A673 (cell line): ENCODE measurements around the gene DHRS3. TPM values are rescaled to one million over a fixed set of nuclear protein-coding genes. Genes with fewer than 3 reads are reported as not detected.

Experiments used
- BruUV-seq: library from RNA; stranded (reverse); fragments of 400-500 nt; replicated peaks from 2 replicates; lab custom pipeline; 2021; lab: Mats Ljungman, UMichigan
- CTCF ChIA-PET: fragments of 300-600 bp; sonication (Branson Sonifier 250); formaldehyde crosslinking; loops from one replicate; lab custom pipeline; 2022; ENCODE audit warnings: antibody characterized with exemption; lab: Charles Lee
- POLR2A ChIA-PET: fragments of 300-600 bp; sonication (Branson Sonifier 250); formaldehyde crosslinking; loops from one replicate; lab custom pipeline; 2022; ENCODE audit warnings: antibody characterized with exemption; ENCODE audit not compliant: low non-redundant PET; lab: Charles Lee
- DNase-seq: peaks from one replicate; pipeline ENCODE4 v3.0.0-alpha.2; 2015; ENCODE audit warnings: low spot score
- H3K27ac ChIP-seq: fragments of 200-600 bp; sonication (generic); 2 replicates; pipeline ENCODE4 v1.5.1; 2016; ENCODE audit warnings: mixed run types, low read depth, mild to moderate bottlenecking, mixed read lengths, antibody characterized with exemption, low read length; ENCODE audit not compliant: poor library complexity, severe bottlenecking
- H3K27me3 ChIP-seq: fragments of 200-600 bp; sonication (generic); replicated peaks from 2 replicates; pipeline ENCODE4 v1.6.1; 2017; ENCODE audit warnings: mixed run types, low read depth, mild to moderate bottlenecking, mixed read lengths, antibody characterized with exemption, low read length; ENCODE audit not compliant: insufficient read depth, poor library complexity
- H3K36me3 ChIP-seq: fragments of 200-600 bp; sonication (generic); 2 replicates; pipeline ENCODE4 v1.6.1; 2016; ENCODE audit warnings: mixed run types, mild to moderate bottlenecking, mixed read lengths, antibody characterized with exemption, low read length; ENCODE audit not compliant: insufficient read depth, poor library complexity, severe bottlenecking
- H3K4me1 ChIP-seq: fragments of 200-600 bp; sonication (generic); 2 replicates; pipeline ENCODE4 v1.6.1; 2017; ENCODE audit warnings: mixed run types, mild to moderate bottlenecking, mixed read lengths, antibody characterized with exemption, low read length; ENCODE audit not compliant: insufficient read depth, poor library complexity, severe bottlenecking
- H3K4me3 ChIP-seq: fragments of 200-600 bp; sonication (generic); 2 replicates; pipeline ENCODE4 v1.5.1; 2016; ENCODE audit warnings: low read depth, mixed run types, mild to moderate bottlenecking, mixed read lengths, low read length; ENCODE audit not compliant: poor library complexity, severe bottlenecking
- H3K9me3 ChIP-seq: fragments of 200-600 bp; sonication (generic); 2 replicates; pipeline ENCODE4 v1.6.1; 2016; ENCODE audit warnings: mixed run types, low read depth, mild to moderate bottlenecking, mixed read lengths, antibody characterized with exemption, low read length; ENCODE audit not compliant: poor library complexity, severe bottlenecking
- EZH2 ChIP-seq: fragments of 200-600 bp; sonication (generic); IDR thresholded peaks from 2 replicates; pipeline ENCODE4 v1.6.1; 2017; ENCODE audit warnings: borderline replicate concordance, low read depth, mild to moderate bottlenecking, mixed read lengths, antibody characterized with exemption, low read length; ENCODE audit not compliant: poor library complexity, severe bottlenecking
- intact Hi-C: fragments of 100-400 bp; cut with micrococcal nuclease; formaldehyde crosslinking; loops from one replicate; pipeline ENCODE4 v1.10.0; 2022; ENCODE audit not compliant: unreplicated experiment
- total RNA-seq: library from RNA; stranded (reverse); gene quantifications from 2 replicates; pipeline ENCODE4 v1.2.3, GENCODE V29; 2021
- TF ChIP-seq, protein P1 (sequence below): fragments of 300-800, 200-600 bp; sonication (generic); conservative IDR thresholded peaks from 2 replicates; pipeline ENCODE4 v1.5.1; 2017; ENCODE audit warnings: low read depth, mild to moderate bottlenecking, antibody characterized with exemption, low read length, moderate library complexity, mixed read lengths

The DHRS3 gene
- total RNA-seq, 1 experiment from 2014 or later = 2.4 TPM

DNA sequence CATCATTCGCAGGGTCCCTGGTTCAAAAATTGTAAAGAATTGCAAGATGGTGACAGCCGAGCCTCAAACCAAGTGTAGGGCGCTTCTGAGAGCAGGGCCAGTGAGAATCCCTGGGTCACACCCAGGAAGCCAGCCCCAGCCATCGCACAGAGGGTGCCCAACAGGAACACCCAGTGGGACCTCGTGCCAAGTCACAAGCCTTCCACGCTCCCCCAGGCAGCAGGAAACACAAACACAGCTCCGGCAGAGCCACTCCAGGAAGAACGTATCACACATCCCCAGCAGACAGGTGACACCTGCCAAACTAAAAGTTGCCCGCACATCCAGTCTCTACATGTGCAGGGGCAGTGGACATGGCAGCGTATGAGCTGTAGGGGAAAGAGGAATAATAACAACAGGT lies 20.2 kb downstream of the DHRS3 start:
- no TSS peak for BruUV-seq
- H3K4me1 ChIP-seq = no peaks in the 10 kb centered on the region
- POLR2A ChIA-PET = no interaction called here

DNA sequence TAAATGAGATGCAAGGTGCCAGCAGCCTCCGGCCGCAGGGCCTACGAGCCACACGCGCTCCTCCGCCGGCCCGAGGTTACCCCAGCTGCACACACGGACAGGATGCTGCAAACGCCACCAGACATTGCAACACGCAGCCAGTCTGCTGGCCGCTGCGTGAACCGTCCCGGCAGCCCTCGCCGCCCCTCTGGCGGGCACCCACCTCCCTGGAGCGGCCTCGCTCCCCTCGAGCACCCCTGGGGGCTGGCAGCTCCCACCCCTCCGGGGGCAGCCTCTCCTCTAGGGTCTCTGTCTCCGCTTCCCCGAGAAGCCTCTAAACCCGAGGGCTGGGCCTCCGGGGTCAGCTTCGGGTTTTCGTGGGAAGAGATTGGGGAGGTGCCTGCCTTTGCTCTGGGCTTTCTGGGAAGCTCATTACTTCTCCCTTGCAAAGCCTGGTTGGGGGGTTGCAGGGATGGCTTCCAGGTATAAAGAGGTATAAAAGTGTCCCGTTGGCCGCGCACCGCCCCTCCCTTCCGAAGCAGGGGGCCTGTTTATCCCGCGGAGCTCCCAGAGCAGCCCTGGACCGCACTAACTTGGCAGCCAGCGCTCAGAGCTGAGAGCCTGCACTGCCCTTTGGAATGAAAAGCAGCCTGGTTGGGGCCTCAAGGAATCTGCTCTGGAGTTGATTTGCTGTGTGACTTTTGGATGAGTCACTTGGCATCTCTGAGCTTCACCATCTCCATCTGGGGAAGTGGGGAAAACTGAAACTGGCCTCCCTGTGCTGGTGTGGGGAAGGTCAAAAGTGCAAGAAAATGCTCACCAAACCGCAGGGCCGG lies 21.8 kb downstream of the DHRS3 start:
- CTCF ChIA-PET = no interaction called here
- TF ChIP-seq, protein P1, sequence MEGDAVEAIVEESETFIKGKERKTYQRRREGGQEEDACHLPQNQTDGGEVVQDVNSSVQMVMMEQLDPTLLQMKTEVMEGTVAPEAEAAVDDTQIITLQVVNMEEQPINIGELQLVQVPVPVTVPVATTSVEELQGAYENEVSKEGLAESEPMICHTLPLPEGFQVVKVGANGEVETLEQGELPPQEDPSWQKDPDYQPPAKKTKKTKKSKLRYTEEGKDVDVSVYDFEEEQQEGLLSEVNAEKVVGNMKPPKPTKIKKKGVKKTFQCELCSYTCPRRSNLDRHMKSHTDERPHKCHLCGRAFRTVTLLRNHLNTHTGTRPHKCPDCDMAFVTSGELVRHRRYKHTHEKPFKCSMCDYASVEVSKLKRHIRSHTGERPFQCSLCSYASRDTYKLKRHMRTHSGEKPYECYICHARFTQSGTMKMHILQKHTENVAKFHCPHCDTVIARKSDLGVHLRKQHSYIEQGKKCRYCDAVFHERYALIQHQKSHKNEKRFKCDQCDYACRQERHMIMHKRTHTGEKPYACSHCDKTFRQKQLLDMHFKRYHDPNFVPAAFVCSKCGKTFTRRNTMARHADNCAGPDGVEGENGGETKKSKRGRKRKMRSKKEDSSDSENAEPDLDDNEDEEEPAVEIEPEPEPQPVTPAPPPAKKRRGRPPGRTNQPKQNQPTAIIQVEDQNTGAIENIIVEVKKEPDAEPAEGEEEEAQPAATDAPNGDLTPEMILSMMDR = no peak
- TF ChIP-seq EZH2 = no peak
- no peaks in the 10 kb centered on the region for H3K4me1 ChIP-seq
- no peak overlapping the region for H3K4me3 ChIP-seq
- no peaks in the 10 kb centered on the region for H3K36me3 ChIP-seq
- intact Hi-C loops = no loop called here
- no TSS peak for BruUV-seq
- POLR2A ChIA-PET = no interaction called here
- no peak for DNase-seq
- no peak overlapping the region for H3K27ac ChIP-seq
- H3K9me3 ChIP-seq = no peaks in the 10 kb centered on the region
- no peaks in the 10 kb centered on the region for H3K27me3 ChIP-seq

More for the DNA sequence above, 20.2 kb downstream of the DHRS3 start:
- CTCF ChIA-PET = no interaction called here
- intact Hi-C loops = no loop called here
- Histone ChIP-seq H3K9me3 (no peaks in the 10 kb centered on the region), H3K27me3 (no peaks in the 10 kb centered on the region), H3K27ac (no peak overlapping the region), H3K36me3 (no peaks in the 10 kb centered on the region), H3K4me3 (no peak overlapping the region)
- TF ChIP-seq EZH2 = no peak
- TF ChIP-seq, protein P1 = no peak
- DNase-seq = no peak

DNA sequence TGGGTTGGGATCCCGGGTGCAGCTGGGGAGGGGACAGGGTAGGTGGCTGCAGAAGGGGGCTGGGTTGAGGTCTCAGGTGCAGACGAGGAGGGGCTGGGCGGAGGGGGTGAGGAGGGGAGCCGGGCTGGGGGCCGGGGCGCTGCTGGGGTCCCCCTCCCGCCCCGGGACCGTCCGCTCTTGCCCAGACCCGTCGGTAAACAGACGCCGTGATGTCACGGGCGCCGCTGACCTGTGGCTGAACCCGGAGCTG lies 22.3 kb downstream of the DHRS3 start:
- intact Hi-C loops = no loop called here
- ChIA-PET CTCF (no interaction called here), POLR2A (no interaction called here)
- H3K9me3 ChIP-seq = no peaks in the 10 kb centered on the region
- no peaks in the 10 kb centered on the region for H3K36me3 ChIP-seq
- no peak for DNase-seq
- no peak overlapping the region for H3K27ac ChIP-seq
- BruUV-seq = no TSS peak
- TF ChIP-seq, protein P1 = no peak
- TF ChIP-seq EZH2 = no peak
- no peaks in the 10 kb centered on the region for H3K27me3 ChIP-seq
- H3K4me1 ChIP-seq = no peaks in the 10 kb centered on the region
- no peak overlapping the region for H3K4me3 ChIP-seq
